HG02678 (cell line): Measurements from ENCODE around the gene FAM13A.
A peak's percentile ranks its signal among the peaks of the same experiment; 100 is the strongest.
"Not testable (repeated sequence)": the region's sequence is repeated elsewhere in the genome, so short reads cannot be mapped to it uniquely, and the experiment has no call there.

Experiments
- ATAC-seq: cut with Tn5 transposase; IDR thresholded peaks from one replicate; pipeline ENCODE4 v1.9.1; 2021; ENCODE audit warnings: mild to moderate bottlenecking, moderate library complexity; ENCODE audit not compliant: unreplicated experiment

The FAM13A gene

GRCh38 chr4:89044147-89044900 is 12.7 kb downstream of the FAM13A start:
- no peak for ATAC-seq

- ATAC-seq, result no peak
These were observed 14.9 kb downstream of the FAM13A start for GRCh38 chr4:89042055-89042454.

GRCh38 chr4:89039730-89040338 is 17.2 kb downstream of the FAM13A start:
- ATAC-seq, result no peak

- no peak for ATAC-seq
These were observed 20.4 kb downstream of the FAM13A start for GRCh38 chr4:89036535-89036934.

GRCh38 chr4:89031272-89031671 is 25.7 kb downstream of the FAM13A start:
- ATAC-seq, result no peak

GRCh38 chr4:89029591-89029990 is 27.4 kb downstream of the FAM13A start:
- no peak for ATAC-seq

GRCh38 chr4:89026542-89026941 is 30.4 kb downstream of the FAM13A start:
- ATAC-seq, result no peak

GRCh38 chr4:89024051-89024675 is 32.8 kb downstream of the FAM13A start:
- ATAC-seq, result peak; percentile 96

GRCh38 chr4:89023140-89023539 is 33.8 kb downstream of the FAM13A start:
- no peak for ATAC-seq

- ATAC-seq, result no peak
These were observed 34.4 kb downstream of the FAM13A start for GRCh38 chr4:89022426-89023128.

- ATAC-seq, result no peak
These were observed 35.3 kb downstream of the FAM13A start for GRCh38 chr4:89021684-89022083.

GRCh38 chr4:89021062-89021461 is 35.9 kb downstream of the FAM13A start:
- ATAC-seq, result no peak

- not testable (repeated sequence) for ATAC-seq
These were observed 42.1 kb downstream of the FAM13A start for GRCh38 chr4:89014897-89015296.

- no peak for ATAC-seq
These were observed 47.1 kb downstream of the FAM13A start for GRCh38 chr4:89009761-89010369.

- peak; percentile 86 for ATAC-seq
These were observed 47.9 kb downstream of the FAM13A start for GRCh38 chr4:89009115-89009514.

- no peak for ATAC-seq
These were observed 48.8 kb downstream of the FAM13A start for GRCh38 chr4:89008166-89008565.

- no peak for ATAC-seq
These were observed 49.5 kb downstream of the FAM13A start for GRCh38 chr4:89007338-89007939.

GRCh38 chr4:89006307-89006706 is 50.7 kb downstream of the FAM13A start:
- no peak for ATAC-seq

GRCh38 chr4:89005066-89005465 is 51.9 kb downstream of the FAM13A start:
- not testable (repeated sequence) for ATAC-seq

- no peak for ATAC-seq
These were observed 55.1 kb downstream of the FAM13A start for GRCh38 chr4:89001647-89002445.
